ENCODE measurements around the gene EPS8.
"Not testable (repeated sequence)": the region's sequence is repeated elsewhere in the genome, so short reads cannot be mapped to it uniquely, and the experiment has no call there.

Gene EPS8

DNA sequence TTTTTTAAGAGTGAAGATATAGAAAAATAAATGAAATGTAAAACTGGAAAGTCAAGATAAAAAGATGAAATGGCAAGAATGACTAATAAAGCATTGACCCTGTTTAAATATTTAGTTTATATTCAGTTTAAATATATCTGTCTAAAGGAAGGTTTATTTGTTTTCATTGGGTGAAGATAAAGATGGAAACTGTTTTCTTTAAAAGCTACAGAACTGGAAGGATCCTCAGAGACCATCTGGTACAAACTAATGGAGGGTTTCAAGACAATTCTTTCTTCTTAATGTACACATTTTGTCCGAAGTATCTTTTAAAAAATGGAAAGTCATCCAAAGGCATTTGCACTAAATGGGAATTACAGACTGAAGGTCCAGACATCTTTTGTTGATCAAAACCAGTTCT is 142.6 kb downstream of the EPS8 start:
- no peak for DNase-seq (ENCODE audit: low spot score)

- no peak for DNase-seq (ENCODE audit: low spot score)
Observed at GRCh38 chr12:15644700-15645099, 144.5 kb downstream of the EPS8 start.

GRCh38 chr12:15638231-15638630 is 151.0 kb downstream of the EPS8 start:
- DNase-seq (ENCODE audit: low spot score): no peak

GRCh38 chr12:15636060-15636890 is 152.9 kb downstream of the EPS8 start:
- DNase-seq (ENCODE audit: low spot score): no peak

DNA sequence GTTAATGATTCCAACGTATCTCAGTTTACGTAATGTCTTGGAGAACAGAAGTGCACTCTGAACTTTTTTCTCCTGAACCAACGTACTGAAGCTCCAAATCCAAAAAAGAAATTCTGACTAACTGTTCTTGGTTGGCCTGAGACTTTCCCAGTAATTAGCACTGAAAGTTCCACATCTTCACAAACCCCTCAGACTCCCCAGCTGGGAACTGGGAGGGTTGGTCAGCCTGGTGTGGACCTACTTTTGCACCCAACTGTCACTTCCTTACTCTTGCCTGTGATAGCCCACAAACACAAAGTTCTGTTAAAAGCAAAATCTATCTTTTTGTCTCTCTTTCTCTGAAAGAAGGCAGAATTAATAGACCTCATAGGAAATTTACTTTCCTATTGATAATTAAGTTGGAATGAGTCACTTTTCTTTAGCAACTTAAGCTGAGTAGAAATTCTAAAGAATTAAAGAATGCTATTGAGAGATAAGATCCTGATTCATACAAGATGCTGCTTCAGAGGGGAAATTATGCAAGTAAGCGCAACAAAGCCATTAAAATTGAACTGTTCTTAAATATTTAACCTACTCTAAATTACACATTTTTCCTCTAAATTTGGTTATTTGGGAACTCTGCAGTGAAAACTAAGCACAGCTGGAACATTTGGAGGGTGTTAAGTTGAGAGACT is 155.0 kb downstream of the EPS8 start:
- no peak for DNase-seq (ENCODE audit: low spot score)

- DNase-seq (ENCODE audit: low spot score): no peak
Observed at GRCh38 chr12:15633201-15633600, 156.0 kb downstream of the EPS8 start.

DNA sequence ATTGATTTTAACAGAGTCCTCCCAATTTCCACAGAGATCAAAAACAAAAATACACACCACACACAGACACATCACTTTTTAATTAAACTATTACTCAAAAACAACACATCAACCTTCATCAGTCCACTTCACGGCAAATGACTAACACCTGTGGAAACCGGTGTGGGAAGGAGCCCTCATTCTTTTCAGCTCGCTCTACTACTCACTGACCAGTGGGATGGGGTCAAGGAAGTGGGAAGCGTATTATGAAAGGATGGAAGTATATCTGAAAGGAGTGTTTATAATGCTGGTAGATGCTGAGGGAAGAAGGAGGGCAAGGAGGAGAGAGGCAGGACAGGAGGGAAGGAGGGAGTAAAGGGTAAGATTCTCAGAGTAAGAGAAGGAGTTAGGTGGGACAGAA is 156.5 kb downstream of the EPS8 start:
- DNase-seq (ENCODE audit: low spot score): no peak

DNA sequence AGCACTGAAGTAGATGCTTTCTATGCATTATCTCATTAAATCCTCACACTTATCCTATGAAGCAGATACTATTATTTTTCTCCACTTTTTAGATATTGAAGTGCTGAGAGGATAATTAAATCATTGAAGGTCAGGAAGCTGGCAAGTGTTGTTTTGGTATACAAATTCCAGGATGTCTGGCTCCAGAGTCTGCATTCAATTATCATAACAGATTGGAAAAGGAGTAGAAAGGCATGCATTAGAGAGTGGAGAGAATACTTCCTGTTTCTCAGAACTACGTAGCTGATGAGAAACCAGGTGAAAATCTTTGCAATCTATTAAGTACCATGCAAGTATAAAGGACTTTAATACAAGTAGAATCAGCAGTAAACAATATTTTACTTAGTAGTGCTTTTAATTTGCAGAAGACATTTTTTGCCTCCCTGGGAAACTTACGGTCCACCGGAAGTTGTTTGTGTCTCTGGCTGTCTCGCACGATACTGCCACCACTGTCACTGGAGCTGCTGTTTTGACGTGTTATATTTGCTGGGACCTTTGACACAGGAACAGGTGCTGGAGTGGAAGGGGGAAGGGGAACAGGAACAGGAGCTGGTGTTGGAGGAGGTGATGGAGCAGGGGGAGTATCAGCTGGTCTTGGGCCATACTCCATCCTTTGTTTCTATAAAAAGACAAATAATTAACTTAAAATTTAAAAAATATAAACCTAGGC is 158.0 kb downstream of the EPS8 start:
- no peak for DNase-seq (ENCODE audit: low spot score)

- DNase-seq (ENCODE audit: low spot score): no peak
Observed at GRCh38 chr12:15629761-15630160, 159.4 kb downstream of the EPS8 start.

DNA sequence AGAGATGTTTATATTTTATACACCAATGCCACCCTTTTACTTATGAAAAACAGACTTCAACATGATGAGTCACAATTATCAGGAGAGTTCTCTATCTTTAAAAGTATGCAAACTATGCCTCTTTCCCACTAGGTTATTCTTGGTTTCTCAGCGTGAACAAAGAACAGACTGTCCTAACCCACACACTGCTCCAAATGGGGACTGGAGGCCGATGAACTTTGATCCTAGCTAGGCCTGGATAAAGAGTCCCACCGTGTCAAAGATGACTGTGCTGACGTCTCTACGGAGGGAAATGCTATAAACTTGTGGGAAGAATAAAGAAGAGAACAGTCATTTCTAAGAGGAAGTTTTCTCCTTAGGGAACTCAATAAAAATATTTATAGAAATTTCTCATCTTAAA is 160.1 kb downstream of the EPS8 start:
- peak; percentile 67 for DNase-seq (ENCODE audit: low spot score)

GRCh38 chr12:15627995-15628945 is 160.9 kb downstream of the EPS8 start:
- DNase-seq (ENCODE audit: low spot score): no peak

DNA sequence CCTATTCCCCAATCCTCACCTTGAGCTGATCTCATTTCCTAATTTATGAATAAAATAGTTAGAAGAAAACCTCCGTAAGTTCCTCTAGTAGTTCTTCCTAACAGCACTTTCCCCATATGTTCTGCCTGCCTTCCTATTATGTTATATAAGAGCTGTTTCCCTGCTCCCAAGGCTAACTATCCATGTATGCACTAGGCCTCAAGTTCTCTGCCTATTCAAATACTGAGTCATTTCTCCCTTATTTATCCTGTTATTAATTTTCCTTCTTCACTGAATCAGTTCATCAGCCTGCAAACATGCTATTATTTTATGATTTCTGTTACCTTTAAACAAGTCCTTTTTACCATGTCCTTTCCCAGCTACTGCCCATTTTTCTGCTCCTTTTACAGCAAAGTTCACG is 164.1 kb downstream of the EPS8 start:
- no peak for DNase-seq (ENCODE audit: low spot score)

GRCh38 chr12:15620741-15621539 is 168.2 kb downstream of the EPS8 start:
- no peak for DNase-seq (ENCODE audit: low spot score)

DNA sequence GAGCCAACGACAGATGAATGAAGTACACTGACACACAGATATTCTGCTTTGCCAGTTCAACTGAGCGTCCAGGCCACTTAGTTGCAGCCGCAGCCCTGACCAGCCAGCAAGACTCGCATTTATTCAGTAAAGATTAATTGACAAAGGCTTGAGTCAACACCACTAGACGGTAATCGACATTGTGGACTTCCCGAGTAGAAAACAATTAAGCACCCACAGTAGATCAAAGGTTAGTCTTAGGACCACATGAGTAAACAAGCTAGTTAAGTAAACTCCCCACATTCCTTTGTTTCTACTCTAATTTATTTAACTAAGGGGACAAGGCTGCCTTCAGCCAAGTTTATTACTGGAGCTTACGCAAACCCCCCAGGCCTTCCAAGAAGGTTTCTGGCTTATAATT is 172.7 kb downstream of the EPS8 start:
- DNase-seq (ENCODE audit: low spot score): not testable (repeated sequence)

GRCh38 chr12:15613981-15614380 is 175.2 kb downstream of the EPS8 start:
- DNase-seq (ENCODE audit: low spot score): no peak

DNA sequence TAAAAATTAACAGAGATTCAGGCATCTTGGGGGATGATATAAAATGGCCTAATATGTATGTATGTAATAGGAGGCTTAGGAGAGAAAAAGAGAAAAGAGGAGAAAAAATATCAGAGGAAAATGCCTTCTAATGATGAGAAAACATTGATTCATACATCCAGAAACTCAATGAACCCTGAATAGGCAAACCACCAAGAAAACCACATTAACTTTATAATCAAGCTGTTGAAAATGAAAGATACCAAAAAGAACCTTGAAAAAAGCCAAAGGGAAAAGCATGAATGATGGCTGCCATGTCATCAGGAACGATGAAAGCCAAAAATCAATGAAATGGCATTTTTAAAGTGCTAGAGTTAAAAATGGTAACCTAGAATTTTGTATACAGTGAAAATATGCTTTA is 180.2 kb downstream of the EPS8 start:
- no peak for DNase-seq (ENCODE audit: low spot score)

- no peak for DNase-seq (ENCODE audit: low spot score)
Observed at GRCh38 chr12:15608406-15608805, 180.8 kb downstream of the EPS8 start.

GRCh38 chr12:15605881-15606590 is 183.2 kb downstream of the EPS8 start:
- no peak for DNase-seq (ENCODE audit: low spot score)

GRCh38 chr12:15603474-15604085 is 185.6 kb downstream of the EPS8 start:
- no peak for DNase-seq (ENCODE audit: low spot score)
